ENCODE results near the gene CSF1R. TPM values are rescaled to one million over a fixed set of nuclear protein-coding genes. Genes with fewer than 3 reads are reported as not detected.

CSF1R gene
- total RNA-seq, 1 donor from 2014 or later, result not detected

- DNase-seq (ENCODE audit: extremely low read depth, low read depth, low spot score), result no peak
These were observed 28.8 kb downstream of the CSF1R start for GRCh38 chr5:150057511-150057910.

DNA sequence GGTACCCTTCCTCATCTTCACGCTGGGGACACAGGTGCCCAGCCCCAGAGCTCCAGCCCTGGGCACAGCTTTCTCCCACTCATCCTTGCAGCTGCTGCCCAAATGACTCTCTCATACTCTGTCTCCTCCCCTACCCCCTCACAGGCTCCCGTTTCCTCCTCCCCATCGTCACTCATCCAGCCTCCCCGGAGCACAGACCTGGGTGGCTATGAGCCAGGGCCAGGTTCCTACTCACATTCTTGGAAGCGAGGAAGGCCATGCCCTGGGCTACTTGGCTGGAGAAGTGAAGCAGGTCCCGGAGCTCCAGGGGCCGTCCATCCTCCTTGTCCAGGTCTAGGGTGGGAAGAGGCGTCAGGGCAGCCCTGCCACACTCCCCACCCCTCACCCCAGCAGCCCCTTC lies 29.3 kb downstream of the CSF1R start:
- no peak for DNase-seq (ENCODE audit: extremely low read depth, low read depth, low spot score)

- DNase-seq (ENCODE audit: extremely low read depth, low read depth, low spot score), result no peak
These were observed 30.3 kb downstream of the CSF1R start for GRCh38 chr5:150056075-150056443.

DNA sequence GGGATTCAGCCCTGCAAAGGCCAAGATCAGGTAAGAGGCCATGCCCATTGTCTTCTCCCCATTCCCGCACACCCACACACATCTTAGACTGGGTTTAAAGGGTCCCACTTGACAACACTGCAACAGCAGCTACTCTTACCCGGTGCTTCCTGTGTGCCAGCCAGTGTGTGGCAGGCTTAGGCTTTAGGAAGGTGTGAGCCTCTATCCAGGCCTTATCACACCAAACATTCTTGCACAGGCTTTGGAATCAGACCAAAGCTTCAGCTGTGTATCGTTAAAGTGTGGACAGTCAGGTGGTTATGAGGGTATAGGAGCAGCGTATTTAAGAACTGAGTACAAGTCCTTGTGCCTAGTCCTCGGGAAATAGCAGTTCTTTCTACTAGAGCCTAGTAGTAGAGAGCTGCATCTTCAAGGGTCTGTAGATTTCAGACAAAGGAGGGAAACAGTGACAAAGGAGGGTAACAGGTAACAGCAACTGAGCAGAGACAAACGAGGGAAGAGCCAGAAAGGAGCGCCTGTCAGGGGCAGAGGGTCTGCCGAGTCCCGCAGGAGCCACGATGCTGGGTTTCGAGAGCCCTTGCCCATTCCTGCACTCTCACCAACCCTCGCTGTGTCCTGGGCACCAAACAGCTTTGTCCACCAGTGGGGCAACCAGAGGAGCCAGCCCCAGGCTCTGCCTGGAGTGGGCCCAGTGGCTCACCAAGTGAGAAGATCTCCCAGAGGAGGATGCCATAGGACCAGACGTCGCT lies 30.9 kb downstream of the CSF1R start:
- no peak for DNase-seq (ENCODE audit: extremely low read depth, low read depth, low spot score)

DNA sequence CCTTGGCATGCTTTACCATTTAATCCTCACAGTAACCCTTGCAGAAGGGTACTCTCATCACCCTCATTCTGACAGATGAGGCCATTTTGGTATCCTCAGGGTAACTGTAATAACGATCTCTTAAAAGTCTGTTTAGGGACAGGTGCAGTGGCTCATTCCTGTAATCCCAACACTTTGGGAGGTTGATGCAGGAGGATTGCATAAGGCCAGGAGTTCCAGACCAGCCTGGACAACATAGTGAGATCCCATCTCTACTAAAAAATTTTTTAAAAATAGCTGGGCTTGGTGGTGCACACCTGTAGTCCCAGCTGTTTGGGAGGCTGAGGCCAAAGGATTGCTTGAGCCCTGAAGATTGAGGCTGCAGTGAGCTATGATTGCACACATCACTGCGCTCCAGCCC lies 31.8 kb downstream of the CSF1R start:
- DNase-seq (ENCODE audit: extremely low read depth, low read depth, low spot score), result no peak

GRCh38 chr5:150053713-150054392 lies 32.5 kb downstream of the CSF1R start:
- no peak for DNase-seq (ENCODE audit: extremely low read depth, low read depth, low spot score)

- DNase-seq (ENCODE audit: extremely low read depth, low read depth, low spot score), result no peak
These were observed 33.2 kb downstream of the CSF1R start for GRCh38 chr5:150052956-150053712.

DNA sequence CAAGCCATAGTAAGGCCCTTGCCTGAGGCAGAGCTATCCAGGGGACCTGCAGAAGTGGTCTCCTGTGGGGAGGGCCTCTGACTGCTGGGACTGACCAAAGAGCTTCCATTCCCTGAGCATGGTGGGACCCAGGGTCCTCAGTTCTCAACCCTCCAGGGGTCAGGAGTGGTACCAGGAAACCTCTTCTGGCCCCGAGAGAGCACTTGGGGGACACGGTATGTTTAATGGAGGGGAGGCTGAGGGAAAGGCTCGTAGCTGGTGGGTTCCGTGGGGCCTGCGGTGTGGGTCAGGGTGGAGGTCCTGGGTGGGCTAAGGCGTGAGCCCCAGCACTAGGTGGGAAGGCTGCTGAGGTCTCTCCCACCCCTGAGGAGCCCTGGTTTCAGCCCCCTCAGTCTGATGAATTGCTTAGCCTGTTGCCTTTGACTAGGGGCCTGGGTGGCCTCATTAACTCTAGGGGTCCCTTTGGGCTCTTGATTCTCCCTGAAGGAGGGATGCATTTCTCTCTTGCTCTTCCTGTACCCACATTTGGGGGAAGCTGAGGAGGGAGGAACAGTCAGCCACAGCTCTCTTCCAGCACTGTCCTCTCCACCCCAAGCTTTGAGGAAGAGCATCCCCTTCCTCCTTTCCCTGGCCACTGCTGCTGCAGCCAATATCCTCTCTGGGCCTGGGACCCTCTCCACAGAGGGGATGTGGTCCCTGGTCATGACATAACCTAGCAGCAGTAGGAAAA lies 34.0 kb downstream of the CSF1R start:
- no peak for DNase-seq (ENCODE audit: extremely low read depth, low read depth, low spot score)

GRCh38 chr5:150051657-150052195 lies 34.6 kb downstream of the CSF1R start:
- DNase-seq (ENCODE audit: extremely low read depth, low read depth, low spot score), result no peak

DNA sequence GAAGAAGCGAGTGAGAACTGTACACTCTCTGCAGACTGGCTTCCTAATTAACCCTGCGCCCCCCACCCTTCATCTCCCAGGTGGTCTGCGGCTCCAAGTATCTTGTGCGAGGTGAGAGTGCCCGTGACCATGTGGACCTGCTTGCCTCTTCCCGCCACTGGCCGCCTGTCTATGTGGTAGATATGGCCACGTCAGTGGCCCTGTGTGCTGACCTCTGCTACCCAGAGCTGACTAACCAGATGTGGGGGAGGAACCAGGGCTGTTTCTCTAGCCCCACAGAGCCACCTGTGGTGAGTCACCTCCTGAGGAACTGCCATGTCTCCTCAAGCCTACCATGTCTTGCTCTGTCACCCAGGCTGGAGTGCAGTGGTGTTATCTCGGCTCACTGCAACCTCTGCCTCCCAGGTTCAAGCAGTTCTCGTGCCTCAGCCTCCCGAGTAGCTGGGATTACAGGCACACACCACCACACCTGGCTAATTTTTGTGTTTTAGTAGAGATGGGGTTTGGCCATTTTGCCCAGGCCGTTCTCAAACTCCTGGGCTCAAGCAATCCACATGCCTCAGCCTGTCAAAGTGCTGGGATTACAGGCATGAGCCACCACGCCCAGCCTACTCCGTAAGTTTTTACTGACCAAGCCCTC lies 36.1 kb downstream of the CSF1R start:
- DNase-seq (ENCODE audit: extremely low read depth, low read depth, low spot score), result peak; percentile 39

DNA sequence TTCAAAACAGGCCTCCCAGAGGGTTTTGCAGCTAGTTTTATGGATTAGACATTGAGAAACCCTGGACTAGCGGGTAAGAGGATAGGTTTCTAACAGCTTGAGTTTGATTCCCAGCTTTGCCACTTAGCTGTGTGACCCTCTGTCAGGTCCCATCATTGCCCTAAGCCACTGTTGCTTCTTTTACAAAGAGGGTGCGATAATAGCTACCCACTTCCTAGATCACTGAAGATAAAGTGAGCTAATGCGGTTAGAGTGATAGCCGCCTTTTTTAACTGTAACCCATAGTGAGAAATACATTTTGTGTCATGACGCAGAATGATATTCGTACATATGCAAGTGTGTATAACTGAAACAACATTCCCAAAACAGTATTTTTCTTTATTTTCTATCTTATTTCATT lies 40.3 kb downstream of the CSF1R start:
- no peak for DNase-seq (ENCODE audit: extremely low read depth, low read depth, low spot score)

- no peak for DNase-seq (ENCODE audit: extremely low read depth, low read depth, low spot score)
These were observed 40.8 kb downstream of the CSF1R start for GRCh38 chr5:150045549-150045948.

DNA sequence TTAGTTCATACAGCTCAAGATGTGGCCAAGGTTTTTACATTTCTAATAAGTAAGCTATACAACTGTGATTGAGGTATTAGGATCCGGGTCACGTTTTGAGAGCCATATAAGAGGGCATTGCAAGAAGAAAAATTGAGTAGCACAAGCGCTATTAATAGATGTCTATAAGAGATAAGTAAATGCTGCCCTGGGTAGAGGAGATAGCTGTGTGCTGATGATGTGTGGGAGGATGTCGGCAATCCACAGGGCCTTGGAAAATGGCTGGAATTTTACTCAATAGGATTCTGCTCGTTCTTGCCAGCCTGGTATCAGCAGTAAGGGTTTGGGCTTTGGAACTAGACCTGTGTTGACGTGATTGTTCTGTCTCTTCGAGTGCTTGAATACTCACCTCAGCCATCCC lies 41.6 kb downstream of the CSF1R start:
- no peak for DNase-seq (ENCODE audit: extremely low read depth, low read depth, low spot score)

DNA sequence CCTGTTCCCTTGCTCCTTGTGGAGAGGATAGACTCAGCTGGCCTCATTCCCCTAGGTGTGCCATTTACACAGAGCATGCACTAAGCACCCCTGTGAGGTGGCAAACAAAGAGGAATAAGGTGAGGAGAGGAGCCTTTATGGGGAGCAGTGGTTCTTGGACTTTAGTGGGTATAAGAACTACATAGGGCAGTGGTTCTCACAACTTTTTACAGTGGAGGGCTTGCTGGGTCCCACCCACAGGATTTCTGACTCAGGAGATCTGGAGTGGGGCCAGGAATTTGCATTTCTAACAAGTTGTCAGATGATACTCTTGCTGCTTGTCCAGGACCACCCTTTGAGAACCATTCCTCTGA lies 42.0 kb downstream of the CSF1R start:
- DNase-seq (ENCODE audit: extremely low read depth, low read depth, low spot score), result no peak

DNA sequence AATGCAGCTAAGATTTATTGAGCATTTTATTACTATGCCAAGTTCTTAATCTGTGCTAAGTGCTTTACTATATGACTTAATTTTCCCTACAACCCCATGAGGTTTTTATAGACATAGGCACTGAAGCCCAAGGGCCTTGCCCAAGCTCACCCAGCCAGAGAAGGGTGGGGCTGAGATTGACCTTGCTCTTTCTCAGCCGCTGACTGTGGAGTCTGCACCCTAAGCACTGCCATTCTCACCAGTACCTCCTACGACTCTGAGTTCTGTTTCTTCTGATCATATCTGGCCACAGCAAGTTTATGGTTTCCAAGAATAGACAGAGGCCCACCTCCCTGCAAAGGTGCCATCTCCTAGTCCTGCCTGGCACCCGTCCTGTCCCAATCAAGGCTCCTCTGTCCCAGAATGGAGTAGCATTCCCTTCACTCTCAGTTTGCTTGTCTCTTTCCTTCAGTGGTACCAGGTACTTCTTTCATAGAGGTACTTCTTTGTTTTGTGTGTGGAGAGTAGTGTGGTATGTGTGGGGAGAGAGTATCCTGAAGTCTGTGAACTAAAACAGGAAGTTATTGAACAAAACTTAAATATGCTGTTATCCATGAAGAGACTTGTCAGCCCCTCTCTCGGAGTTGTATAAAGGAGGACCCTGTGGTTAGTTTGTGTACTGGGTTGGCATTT lies 42.6 kb downstream of the CSF1R start:
- DNase-seq (ENCODE audit: extremely low read depth, low read depth, low spot score), result no peak

DNA sequence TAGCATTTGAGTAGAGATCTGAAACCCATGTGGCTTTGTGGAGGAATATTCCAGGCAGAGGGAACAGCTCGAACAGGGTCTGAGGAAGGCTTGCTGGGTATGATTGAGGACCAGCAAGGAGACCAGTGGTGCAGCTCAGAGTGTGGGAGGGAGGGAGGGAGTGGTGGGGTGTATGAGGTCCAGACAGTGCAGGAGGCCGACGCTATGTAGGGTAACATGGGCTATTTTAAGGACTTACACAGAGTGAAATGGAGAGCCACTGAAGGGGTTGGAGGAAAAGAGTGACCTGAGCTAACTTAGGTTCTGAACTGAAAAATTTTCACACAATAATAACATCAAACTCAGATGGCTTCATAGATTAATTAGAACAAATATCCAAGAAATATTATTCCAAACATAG lies 43.9 kb downstream of the CSF1R start:
- DNase-seq (ENCODE audit: extremely low read depth, low read depth, low spot score), result no peak

DNA sequence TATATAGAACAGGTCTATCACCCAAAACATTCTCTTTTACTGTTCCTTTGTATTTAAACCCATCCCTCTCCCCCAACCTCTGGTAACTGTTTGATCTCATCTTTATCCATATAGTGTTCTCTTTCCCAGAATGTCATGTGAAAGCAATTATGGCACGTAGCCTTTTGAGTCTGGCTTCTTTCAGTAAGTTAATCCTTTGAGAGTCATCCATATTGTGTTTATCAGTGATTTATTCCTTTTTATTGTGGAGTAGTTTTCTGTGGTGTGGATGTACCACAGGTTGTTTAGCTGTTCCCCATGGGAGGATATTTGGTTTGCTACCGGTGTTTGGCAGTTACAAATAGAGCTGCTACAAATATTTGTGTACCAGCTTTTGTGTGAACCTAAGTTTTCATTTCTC lies 47.8 kb downstream of the CSF1R start:
- no peak for DNase-seq (ENCODE audit: extremely low read depth, low read depth, low spot score)

- no peak for DNase-seq (ENCODE audit: extremely low read depth, low read depth, low spot score)
These were observed 49.8 kb downstream of the CSF1R start for GRCh38 chr5:150036513-150036912.

- DNase-seq (ENCODE audit: extremely low read depth, low read depth, low spot score), result no peak
These were observed 51.0 kb downstream of the CSF1R start for GRCh38 chr5:150035139-150035895.
